Bronchial epithelial cell (primary cell): ENCODE measurements around the gene SZRD1. TPM values are rescaled to one million over a fixed set of nuclear protein-coding genes. Genes with fewer than 3 reads are reported as not detected.

Source experiments
- DNase-seq: peaks from one replicate; pipeline ENCODE4 v3.0.0-alpha.2; 2010; ENCODE audit warnings: low read depth
- FAIRE-seq: peaks from 2 replicates; lab custom pipeline; 2011; peaks lifted over from hg19 to GRCh38; lab: Jason Lieb, UNC
- H3K27me3 ChIP-seq: 2 replicates; pipeline ENCODE4 v1.5.1; 2011; ENCODE audit warnings: low read length; ENCODE audit not compliant: control insufficient read depth, insufficient read depth
- H3K36me3 ChIP-seq: 2 replicates; pipeline ENCODE4 v1.5.1; 2011; ENCODE audit warnings: low read length; ENCODE audit not compliant: control insufficient read depth, insufficient read depth
- H3K4me3 ChIP-seq: 2 replicates; pipeline ENCODE4 v1.5.1; 2011; ENCODE audit warnings: mild to moderate bottlenecking, low read depth, low read length, control low read depth
- CTCF ChIP-seq: IDR thresholded peaks from 2 replicates; pipeline ENCODE4 v1.5.1; 2011; ENCODE audit warnings: mild to moderate bottlenecking, moderate library complexity, low read length, control low read depth, inconsistent platforms; ENCODE audit not compliant: insufficient read depth, severe bottlenecking
- total RNA-seq: library from RNA; depleted of rRNA; stranded (reverse); fragments of >200 nt; gene quantifications from 2 replicates; pipeline ENCODE4 v1.2.1, GENCODE V29; 2014

Gene SZRD1
- total RNA-seq, 1 donor from 2014 or later = 10.8 TPM

GRCh38 chr1:16409536-16410152 is 42.6 kb downstream of the SZRD1 start:
- Histone ChIP-seq H3K27me3 (no peaks in the 10 kb centered on the region), H3K36me3 (no peaks in the 10 kb centered on the region), H3K4me3 (no peak overlapping the region)
- FAIRE-seq (no peak), DNase-seq (no peak)
- TF ChIP-seq CTCF = no peak

GRCh38 chr1:16410803-16411202 is 43.8 kb downstream of the SZRD1 start:
- Histone ChIP-seq H3K27me3 (no peaks in the 10 kb centered on the region), H3K4me3 (no peak overlapping the region), H3K36me3 (no peaks in the 10 kb centered on the region)
- TF ChIP-seq CTCF = no peak
- no peak for DNase-seq
- peak; percentile 13 for FAIRE-seq

- no peak for FAIRE-seq
- no peak for TF ChIP-seq CTCF
- Histone ChIP-seq H3K4me3 (no peak overlapping the region), H3K36me3 (no peaks in the 10 kb centered on the region), H3K27me3 (no peaks in the 10 kb centered on the region)
- DNase-seq = no peak
Observed at GRCh38 chr1:16413191-16413590, 46.1 kb downstream of the SZRD1 start.

GRCh38 chr1:16418823-16419425 is 51.9 kb downstream of the SZRD1 start:
- H3K36me3 ChIP-seq = no peaks in the 10 kb centered on the region
- no peak overlapping the region for H3K4me3 ChIP-seq
- peak; percentile 32 for FAIRE-seq
- TF ChIP-seq CTCF = no peak
- no peak for DNase-seq
- H3K27me3 ChIP-seq = no peaks in the 10 kb centered on the region

GRCh38 chr1:16420424-16421118 is 53.5 kb downstream of the SZRD1 start:
- TF ChIP-seq CTCF = no peak
- Histone ChIP-seq H3K27me3 (no peaks in the 10 kb centered on the region), H3K4me3 (no peak overlapping the region), H3K36me3 (no peaks in the 10 kb centered on the region)
- FAIRE-seq (no peak), DNase-seq (no peak)
